A673 (cell line): ENCODE measurements around the gene MYO18A.

Experiments
- CTCF ChIP-seq: fragments of 300-800, 200-600 bp; sonication (generic); conservative IDR thresholded peaks from 2 replicates; pipeline ENCODE4 v1.5.1; 2017; ENCODE audit warnings: low read depth, mild to moderate bottlenecking, antibody characterized with exemption, low read length, moderate library complexity, mixed read lengths
- EZH2 ChIP-seq: fragments of 200-600 bp; sonication (generic); IDR thresholded peaks from 2 replicates; pipeline ENCODE4 v1.6.1; 2017; ENCODE audit warnings: borderline replicate concordance, low read depth, mild to moderate bottlenecking, mixed read lengths, antibody characterized with exemption, low read length; ENCODE audit not compliant: poor library complexity, severe bottlenecking

DNA sequence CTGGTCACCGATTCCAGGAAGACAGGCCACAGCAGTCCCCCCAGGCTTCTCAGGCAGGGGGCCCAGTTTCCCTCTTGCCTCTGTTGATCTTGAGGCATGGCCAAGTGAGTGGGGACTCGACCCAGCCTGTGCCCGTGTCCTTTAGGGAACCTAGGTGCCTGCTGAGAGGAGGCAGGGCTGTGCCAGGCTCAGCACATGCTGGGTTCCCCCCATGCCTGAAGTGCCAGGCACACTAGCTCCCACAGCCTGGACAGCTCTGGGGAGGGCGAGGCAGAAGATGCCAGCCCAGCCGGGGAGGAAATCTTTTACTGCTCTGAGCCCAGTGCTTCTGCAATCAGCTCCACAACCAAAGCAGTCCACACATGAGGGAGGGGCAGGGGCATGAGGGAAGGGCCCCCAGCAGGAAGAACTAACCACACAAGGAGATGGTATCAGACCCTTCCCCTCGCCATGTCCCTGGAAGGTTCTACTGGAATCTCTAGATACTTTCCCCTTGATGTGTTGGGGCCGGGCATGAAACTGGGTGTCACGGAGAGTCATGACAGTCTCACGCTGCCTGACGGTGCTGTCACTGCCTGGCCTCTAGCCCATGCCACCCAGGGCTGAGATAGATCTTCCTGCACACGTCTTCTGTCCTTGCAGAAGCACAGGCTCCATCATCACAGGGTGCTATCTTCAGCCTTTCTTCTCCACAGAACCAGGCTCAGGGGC, 25.5 kb downstream of the MYO18A start:
- TF ChIP-seq CTCF (no peak), EZH2 (no peak)
